ENCODE results near the gene SHE. TPM values are rescaled to one million over a fixed set of nuclear protein-coding genes. Genes with fewer than 3 reads are reported as not detected.

Gene SHE
- total RNA-seq, 1 experiment from 2014 or later: not detected

DNA sequence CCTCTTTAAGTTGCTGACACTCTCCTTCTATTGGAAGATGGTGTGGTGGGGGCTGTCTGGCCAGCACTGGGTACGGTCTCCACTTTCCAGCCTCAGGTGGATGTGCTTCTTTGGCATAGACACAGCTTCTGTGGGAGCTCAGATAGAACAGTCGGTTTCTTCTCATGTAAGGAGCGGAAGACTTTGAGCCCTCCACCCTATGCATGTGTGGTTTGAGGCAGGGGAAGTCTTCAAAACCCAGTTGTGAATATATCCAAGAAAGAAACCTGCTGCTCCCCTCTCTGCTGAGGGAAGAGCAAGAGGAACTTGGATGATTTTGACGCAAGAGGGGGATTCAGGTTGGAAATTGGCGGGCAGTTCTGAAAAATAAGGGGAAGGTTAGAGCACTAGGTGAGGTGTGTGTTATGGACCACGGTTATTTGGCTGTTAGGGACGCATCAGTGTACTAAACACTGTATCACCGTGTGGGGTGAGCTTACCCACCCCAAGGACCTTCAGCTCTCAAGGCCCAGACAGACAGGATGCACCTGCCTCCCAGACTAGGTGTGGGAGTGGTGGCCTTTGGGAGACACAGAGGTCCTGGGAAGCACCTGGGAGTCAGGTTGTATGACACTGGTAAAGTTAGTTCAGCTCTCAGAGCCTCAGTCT lies 60.8 kb downstream of the SHE start:
- Histone ChIP-seq H3K9me3 (ENCODE audit: control insufficient read depth in 1 of 2, insufficient read depth in 1 of 2, low read depth in 1 of 2, low read length in 2 of 2) (no peaks in the 10 kb centered on the region), H3K4me3 (replicated peaks in 1 of 2; ENCODE audit: low read depth in 1 of 2, low read length in 2 of 2) (no peak overlapping the region), H3K9ac (ENCODE audit: low read length) (no peak overlapping the region), H4K20me1 (ENCODE audit: insufficient read depth) (no peaks in the 10 kb centered on the region), H3K27ac (ENCODE audit: low read depth, low read length) (no peak overlapping the region), H3K4me2 (ENCODE audit: low read length) (peak overlapping the region; percentile 61), H3K4me1 (ENCODE audit: control insufficient read depth in 1 of 2, insufficient read depth in 2 of 2, low read length in 2 of 2) (peaks cover 23 to 46% of the 10 kb centered on the region in 2 experiments), H2AFZ (ENCODE audit: low read depth, low read length, poor library complexity, severe bottlenecking) (no peak overlapping the region), H3K27me3 (ENCODE audit: insufficient read depth, low read length) (no peaks in the 10 kb centered on the region), H3K9me2 (ENCODE audit: insufficient read depth) (no peaks in the 10 kb centered on the region), H3K36me3 (ENCODE audit: control insufficient read depth in 1 of 2, insufficient read depth in 2 of 2, low read length in 2 of 2) (no peaks in the 10 kb centered on the region), H3K79me2 (ENCODE audit: insufficient read depth, low read length) (no peaks in the 10 kb centered on the region)
- DNase-seq (ENCODE audit: low read depth, low spot score) (no peak), ATAC-seq (no peak)
- TF ChIP-seq, protein P1, sequence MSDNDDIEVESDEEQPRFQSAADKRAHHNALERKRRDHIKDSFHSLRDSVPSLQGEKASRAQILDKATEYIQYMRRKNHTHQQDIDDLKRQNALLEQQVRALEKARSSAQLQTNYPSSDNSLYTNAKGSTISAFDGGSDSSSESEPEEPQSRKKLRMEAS (IDR thresholded peaks at IDR 0.05): no peak
- TF ChIP-seq, protein P2, sequence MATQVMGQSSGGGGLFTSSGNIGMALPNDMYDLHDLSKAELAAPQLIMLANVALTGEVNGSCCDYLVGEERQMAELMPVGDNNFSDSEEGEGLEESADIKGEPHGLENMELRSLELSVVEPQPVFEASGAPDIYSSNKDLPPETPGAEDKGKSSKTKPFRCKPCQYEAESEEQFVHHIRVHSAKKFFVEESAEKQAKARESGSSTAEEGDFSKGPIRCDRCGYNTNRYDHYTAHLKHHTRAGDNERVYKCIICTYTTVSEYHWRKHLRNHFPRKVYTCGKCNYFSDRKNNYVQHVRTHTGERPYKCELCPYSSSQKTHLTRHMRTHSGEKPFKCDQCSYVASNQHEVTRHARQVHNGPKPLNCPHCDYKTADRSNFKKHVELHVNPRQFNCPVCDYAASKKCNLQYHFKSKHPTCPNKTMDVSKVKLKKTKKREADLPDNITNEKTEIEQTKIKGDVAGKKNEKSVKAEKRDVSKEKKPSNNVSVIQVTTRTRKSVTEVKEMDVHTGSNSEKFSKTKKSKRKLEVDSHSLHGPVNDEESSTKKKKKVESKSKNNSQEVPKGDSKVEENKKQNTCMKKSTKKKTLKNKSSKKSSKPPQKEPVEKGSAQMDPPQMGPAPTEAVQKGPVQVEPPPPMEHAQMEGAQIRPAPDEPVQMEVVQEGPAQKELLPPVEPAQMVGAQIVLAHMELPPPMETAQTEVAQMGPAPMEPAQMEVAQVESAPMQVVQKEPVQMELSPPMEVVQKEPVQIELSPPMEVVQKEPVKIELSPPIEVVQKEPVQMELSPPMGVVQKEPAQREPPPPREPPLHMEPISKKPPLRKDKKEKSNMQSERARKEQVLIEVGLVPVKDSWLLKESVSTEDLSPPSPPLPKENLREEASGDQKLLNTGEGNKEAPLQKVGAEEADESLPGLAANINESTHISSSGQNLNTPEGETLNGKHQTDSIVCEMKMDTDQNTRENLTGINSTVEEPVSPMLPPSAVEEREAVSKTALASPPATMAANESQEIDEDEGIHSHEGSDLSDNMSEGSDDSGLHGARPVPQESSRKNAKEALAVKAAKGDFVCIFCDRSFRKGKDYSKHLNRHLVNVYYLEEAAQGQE (IDR thresholded peaks at IDR 0.05; ENCODE audit: low read depth): no peak
- TF ChIP-seq, protein P3, sequence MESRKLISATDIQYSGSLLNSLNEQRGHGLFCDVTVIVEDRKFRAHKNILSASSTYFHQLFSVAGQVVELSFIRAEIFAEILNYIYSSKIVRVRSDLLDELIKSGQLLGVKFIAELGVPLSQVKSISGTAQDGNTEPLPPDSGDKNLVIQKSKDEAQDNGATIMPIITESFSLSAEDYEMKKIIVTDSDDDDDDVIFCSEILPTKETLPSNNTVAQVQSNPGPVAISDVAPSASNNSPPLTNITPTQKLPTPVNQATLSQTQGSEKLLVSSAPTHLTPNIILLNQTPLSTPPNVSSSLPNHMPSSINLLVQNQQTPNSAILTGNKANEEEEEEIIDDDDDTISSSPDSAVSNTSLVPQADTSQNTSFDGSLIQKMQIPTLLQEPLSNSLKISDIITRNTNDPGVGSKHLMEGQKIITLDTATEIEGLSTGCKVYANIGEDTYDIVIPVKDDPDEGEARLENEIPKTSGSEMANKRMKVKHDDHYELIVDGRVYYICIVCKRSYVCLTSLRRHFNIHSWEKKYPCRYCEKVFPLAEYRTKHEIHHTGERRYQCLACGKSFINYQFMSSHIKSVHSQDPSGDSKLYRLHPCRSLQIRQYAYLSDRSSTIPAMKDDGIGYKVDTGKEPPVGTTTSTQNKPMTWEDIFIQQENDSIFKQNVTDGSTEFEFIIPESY (IDR thresholded peaks at IDR 0.05; ENCODE audit: extremely low read depth, insufficient replicate concordance, low read length): no peak
- TF ChIP-seq FOSL1 (IDR thresholded peaks at IDR 0.05; ENCODE audit: low read depth) (no peak), SIN3A (IDR thresholded peaks at IDR 0.05; ENCODE audit: low read depth) (no peak), YY1 (IDR thresholded peaks at IDR 0.05; ENCODE audit: extremely low read depth, insufficient replicate concordance, low read depth, low read length) (no peak), SRF (IDR thresholded peaks at IDR 0.05; ENCODE audit: low read depth) (no peak), EGR1 (IDR thresholded peaks at IDR 0.05; ENCODE audit: low read depth) (no peak), EZH2 (IDR thresholded peaks at IDR 0.05) (no peak), POLR2A (IDR thresholded peaks at IDR 0.05; ENCODE audit: borderline replicate concordance, extremely low read depth, insufficient read depth, insufficient read length) (no peak), POLR2AphosphoS5 (IDR thresholded peaks at IDR 0.05; ENCODE audit: low read depth, low read length) (no peak)
- TF ChIP-seq, protein P4, sequence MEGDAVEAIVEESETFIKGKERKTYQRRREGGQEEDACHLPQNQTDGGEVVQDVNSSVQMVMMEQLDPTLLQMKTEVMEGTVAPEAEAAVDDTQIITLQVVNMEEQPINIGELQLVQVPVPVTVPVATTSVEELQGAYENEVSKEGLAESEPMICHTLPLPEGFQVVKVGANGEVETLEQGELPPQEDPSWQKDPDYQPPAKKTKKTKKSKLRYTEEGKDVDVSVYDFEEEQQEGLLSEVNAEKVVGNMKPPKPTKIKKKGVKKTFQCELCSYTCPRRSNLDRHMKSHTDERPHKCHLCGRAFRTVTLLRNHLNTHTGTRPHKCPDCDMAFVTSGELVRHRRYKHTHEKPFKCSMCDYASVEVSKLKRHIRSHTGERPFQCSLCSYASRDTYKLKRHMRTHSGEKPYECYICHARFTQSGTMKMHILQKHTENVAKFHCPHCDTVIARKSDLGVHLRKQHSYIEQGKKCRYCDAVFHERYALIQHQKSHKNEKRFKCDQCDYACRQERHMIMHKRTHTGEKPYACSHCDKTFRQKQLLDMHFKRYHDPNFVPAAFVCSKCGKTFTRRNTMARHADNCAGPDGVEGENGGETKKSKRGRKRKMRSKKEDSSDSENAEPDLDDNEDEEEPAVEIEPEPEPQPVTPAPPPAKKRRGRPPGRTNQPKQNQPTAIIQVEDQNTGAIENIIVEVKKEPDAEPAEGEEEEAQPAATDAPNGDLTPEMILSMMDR (IDR thresholded peaks at IDR 0.05 in 2 of 3, conservative IDR thresholded peaks at IDR 0.05 in 1 of 3; ENCODE audit: borderline replicate concordance in 1 of 3, insufficient read depth in 1 of 3, low read depth in 2 of 3, low read length in 2 of 3): no peak
- TF ChIP-seq, protein P5, sequence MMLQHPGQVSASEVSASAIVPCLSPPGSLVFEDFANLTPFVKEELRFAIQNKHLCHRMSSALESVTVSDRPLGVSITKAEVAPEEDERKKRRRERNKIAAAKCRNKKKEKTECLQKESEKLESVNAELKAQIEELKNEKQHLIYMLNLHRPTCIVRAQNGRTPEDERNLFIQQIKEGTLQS (IDR thresholded peaks at IDR 0.05): no peak
- ChIA-PET POLR2A (no interaction called here), CTCF (interaction anchor here (1.1 to 1.6 kb wide), 3 partner anchors 10 to 22 kb away, joined by 3 to 4 read pairs (median 3); no protein-coding TSS in a partner anchor), RAD21 (ENCODE audit: low non-redundant PET in 1 of 2, low total read pairs in 2 of 2, uncharacterized antibody in 2 of 2, unreplicated experiment in 2 of 2) (interaction anchor here in 1 of 2 experiments (1.1 kb wide), 1 partner anchor 76 kb away, joined by 4 read pairs; no protein-coding TSS in a partner anchor)
- intact Hi-C loops (cut with micrococcal nuclease): no loop called here
- no TSS peak for BruUV-seq (replicated peaks)
